SK-N-SH (cell line): ENCODE measurements around the gene AGO3.

Source experiments
- CTCF ChIP-seq: fragments of 200-600 bp; sonication (generic); IDR thresholded peaks from 2 replicates; pipeline ENCODE4 v1.6.1; 2017; ENCODE audit warnings: antibody characterized with exemption, mild to moderate bottlenecking, moderate library complexity
- EP300 ChIP-seq, 2 experiments: IDR thresholded peaks; 2 replicates each; pipeline versions ENCODE4 v1.4.0 to v1.6.1; 2012; ENCODE audit warnings: borderline replicate concordance in 1 of 2, low read depth in 1 of 2, low read length in 1 of 2
- RAD21 ChIP-seq: IDR thresholded peaks from 2 replicates; pipeline ENCODE4 v1.6.1; 2012; ENCODE audit warnings: mild to moderate bottlenecking, low read length
- RCOR1 ChIP-seq: fragments of 150-350 bp; IDR thresholded peaks from 2 replicates; pipeline ENCODE4 v1.6.1; 2017; ENCODE audit warnings: antibody characterized with exemption, low read length
- REST ChIP-seq: IDR thresholded peaks from 2 replicates; pipeline ENCODE4 v1.6.1; 2012; ENCODE audit warnings: mild to moderate bottlenecking, low read depth, low read length, moderate library complexity
- RFX5 ChIP-seq: IDR thresholded peaks from 2 replicates; pipeline ENCODE4 v1.6.1; 2012; ENCODE audit warnings: mild to moderate bottlenecking, improper control_type of control experiment, low read length
- SMC3 ChIP-seq: IDR thresholded peaks from 2 replicates; pipeline ENCODE4 v1.6.1; 2012; ENCODE audit warnings: low read depth, low read length, improper control_type of control experiment
- USF2 ChIP-seq: fragments of 150-350 bp; IDR thresholded peaks from 2 replicates; pipeline ENCODE4 v1.6.1; 2017; ENCODE audit warnings: antibody characterized with exemption, low read length, low read depth, borderline replicate concordance

GRCh38 chr1:35931446-35932157 is 697 bp downstream of the AGO3 start:
- TF ChIP-seq EP300 (IDR thresholded peaks at IDR 0.05; ENCODE audit: borderline replicate concordance in 1 of 2, low read depth in 1 of 2, low read length in 1 of 2): no peak
- TF ChIP-seq CTCF: no peak
- no peak for TF ChIP-seq USF2
- TF ChIP-seq RCOR1: no peak
- TF ChIP-seq RAD21: no peak
- TF ChIP-seq REST: no peak
- TF ChIP-seq RFX5: no peak
- no peak for TF ChIP-seq SMC3
